HCT116 (cell line): Measurements from ENCODE around the gene EFCAB5. TPM values are rescaled to one million over a fixed set of nuclear protein-coding genes. Genes with fewer than 3 reads are reported as not detected.

Experiments used
- ATAC-seq: fragments of 200-7000 bp; cut with Tn5 transposase; 2 replicates; pipeline ENCODE4 v1.9.1; 2020; ENCODE audit warnings: mild to moderate bottlenecking, moderate library complexity
- BruUV-seq: library from RNA; stranded (reverse); fragments of 400-500 nt; replicated peaks from 2 replicates; lab custom pipeline; 2021; lab: Mats Ljungman, UMichigan
- CTCF ChIA-PET: fragments of 300-600 bp; sonication (Branson Sonifier 250); formaldehyde crosslinking; loops from one replicate; lab custom pipeline; 2021; ENCODE audit warnings: antibody characterized with exemption; lab: Charles Lee
- POLR2A ChIA-PET: fragments of 300-600, 350-600 bp; sonication (Branson Sonifier 250); formaldehyde crosslinking; loops from one replicate; lab custom pipeline; 2021; ENCODE audit warnings: antibody characterized with exemption; lab: Charles Lee
- RAD21 ChIA-PET, 2 experiments: fragments of 300-600 bp; sonication (Branson Sonifier 250); formaldehyde crosslinking; loops; one replicate each; lab custom pipeline; 2023; ENCODE audit warnings: low total read pairs in 2 of 2; ENCODE audit not compliant: uncharacterized antibody in 2 of 2, unreplicated experiment in 2 of 2, low non-redundant PET in 1 of 2; lab: Charles Lee
- DNase-seq: peaks from one replicate; pipeline ENCODE4 v3.0.0-alpha.2; 2010; ENCODE audit warnings: low read depth, low spot score
- H2AFZ ChIP-seq: fragments of 200-600 bp; shearing (Covaris generic), sonication (generic); 2 replicates; pipeline ENCODE4 v1.6.1; 2017; ENCODE audit warnings: low read depth, mixed run types, mixed read lengths, antibody characterized with exemption, low read length; ENCODE audit not compliant: poor library complexity, severe bottlenecking
- H3K27ac ChIP-seq: 2 replicates; pipeline ENCODE4 v1.5.1; 2012; ENCODE audit warnings: low read depth, low read length
- H3K27me3 ChIP-seq: fragments of 200-600 bp; sonication (generic); 2 replicates; pipeline ENCODE4 v1.6.1; 2016; ENCODE audit warnings: mixed run types, low read length, mixed read lengths; ENCODE audit not compliant: insufficient read depth
- H3K36me3 ChIP-seq, 2 experiments: fragments of 200-500 bp in 1 of 2; fragments of 200-600 bp in 1 of 2; sonication (Bioruptor generic) in 1 of 2; sonication (generic) in 1 of 2; 2 replicates each; pipeline versions ENCODE4 v1.5.1 to v1.6.1; 2014 to 2016; ENCODE audit warnings: low read length in 2 of 2, inconsistent platforms in 1 of 2, mixed read lengths in 1 of 2, mixed run types in 1 of 2; ENCODE audit not compliant: insufficient read depth in 2 of 2, control insufficient read depth in 1 of 2
- H3K4me1 ChIP-seq, 2 experiments: fragments of 200-600 bp in 1 of 2; sonication (generic) in 1 of 2; 2 replicates each; pipeline versions ENCODE4 v1.5.1 to v1.6.1; 2012 to 2017; ENCODE audit warnings: low read length in 2 of 2, inconsistent platforms in 1 of 2, mild to moderate bottlenecking in 1 of 2, mixed read lengths in 1 of 2, mixed run types in 1 of 2, moderate library complexity in 1 of 2; ENCODE audit not compliant: insufficient read depth in 2 of 2, control insufficient read depth in 1 of 2
- H3K4me2 ChIP-seq: fragments of 200-600 bp; sonication (generic); 2 replicates; pipeline ENCODE4 v1.6.1; 2017; ENCODE audit warnings: mixed run types, low read length, mixed read lengths
- H3K4me3 ChIP-seq, 2 experiments: fragments of 200-600 bp in 1 of 2; sonication (generic) in 1 of 2; replicated peaks in 1 of 2; 2 replicates each; pipeline ENCODE4 v1.5.1; 2011 to 2016; ENCODE audit warnings: low read length in 2 of 2, control low read depth in 1 of 2, low read depth in 1 of 2, mild to moderate bottlenecking in 1 of 2, mixed read lengths in 1 of 2, mixed run types in 1 of 2
- H3K79me2 ChIP-seq: fragments of 200-600 bp; sonication (generic); 2 replicates; pipeline ENCODE4 v1.6.1; 2017; ENCODE audit warnings: mild to moderate bottlenecking, mixed run types, low read length, moderate library complexity, mixed read lengths; ENCODE audit not compliant: insufficient read depth
- H3K9ac ChIP-seq: fragments of 200-600 bp; sonication (generic); 2 replicates; pipeline ENCODE4 v1.6.1; 2016; ENCODE audit warnings: low read length, mixed read lengths
- H3K9me2 ChIP-seq: fragments of 200-600 bp; sonication (generic), shearing (Covaris generic); 2 replicates; pipeline ENCODE4 v1.6.1; 2017; ENCODE audit warnings: mixed run types, mild to moderate bottlenecking, moderate library complexity; ENCODE audit not compliant: insufficient read depth
- H3K9me3 ChIP-seq, 2 experiments: fragments of 200-500 bp in 1 of 2; fragments of 200-600 bp in 1 of 2; sonication (Bioruptor generic) in 1 of 2; sonication (generic) in 1 of 2; 2 replicates each; pipeline ENCODE4 v1.6.1; 2014 to 2017; ENCODE audit warnings: low read length in 2 of 2, mixed read lengths in 2 of 2, inconsistent platforms in 1 of 2, low read depth in 1 of 2, mild to moderate bottlenecking in 1 of 2, mixed run types in 1 of 2, moderate library complexity in 1 of 2; ENCODE audit not compliant: control insufficient read depth in 1 of 2, insufficient read depth in 1 of 2
- H4K20me1 ChIP-seq: fragments of 200-600 bp; sonication (generic), shearing (Covaris generic); 2 replicates; pipeline ENCODE4 v1.6.1; 2017; ENCODE audit warnings: mixed run types, mild to moderate bottlenecking, moderate library complexity; ENCODE audit not compliant: insufficient read depth
- CBX3 ChIP-seq: IDR thresholded peaks from 2 replicates; pipeline ENCODE4 v1.6.1; 2012; ENCODE audit warnings: low read depth
- CEBPB ChIP-seq: IDR thresholded peaks from 2 replicates; pipeline ENCODE4 v1.6.1; 2012; ENCODE audit warnings: low read depth
- EGR1 ChIP-seq: IDR thresholded peaks from 2 replicates; pipeline ENCODE4 v1.6.1; 2012; ENCODE audit warnings: low read depth
- ELF1 ChIP-seq: IDR thresholded peaks from 2 replicates; pipeline ENCODE4 v1.6.1; 2012; ENCODE audit warnings: low read depth, borderline replicate concordance
- EZH2 ChIP-seq: fragments of 200-600 bp; sonication (generic); IDR thresholded peaks from 2 replicates; pipeline ENCODE4 v1.6.1; 2017; ENCODE audit warnings: antibody characterized with exemption, mixed run types
- EZH2phosphoT487 ChIP-seq: fragments of 200-600 bp; IDR thresholded peaks from 2 replicates; pipeline ENCODE4 v1.6.1; 2018; ENCODE audit warnings: antibody characterized with exemption, borderline replicate concordance
- FOSL1 ChIP-seq: IDR thresholded peaks from 2 replicates; pipeline ENCODE4 v1.6.1; 2012; ENCODE audit warnings: low read depth
- JUND ChIP-seq: IDR thresholded peaks from 2 replicates; pipeline ENCODE4 v1.6.1; 2012
- POLR2AphosphoS5 ChIP-seq: IDR thresholded peaks from 2 replicates; pipeline ENCODE4 v1.6.1; 2011; ENCODE audit warnings: mild to moderate bottlenecking, low read depth, low read length, moderate library complexity
- SIN3A ChIP-seq: IDR thresholded peaks from 2 replicates; pipeline ENCODE4 v1.6.1; 2012; ENCODE audit warnings: low read depth
- SRF ChIP-seq: IDR thresholded peaks from 2 replicates; pipeline ENCODE4 v1.6.1; 2012; ENCODE audit warnings: low read depth
- TCF7L2 ChIP-seq: IDR thresholded peaks from 2 replicates; pipeline ENCODE4 v1.7.0; 2011; ENCODE audit warnings: borderline replicate concordance, inconsistent platforms; ENCODE audit not compliant: insufficient read depth, insufficient read length; ENCODE audit errors: extremely low read depth
- YY1 ChIP-seq: IDR thresholded peaks from 2 replicates; pipeline ENCODE4 v1.6.1; 2011; ENCODE audit warnings: low read length, low read depth, moderate library complexity, mild to moderate bottlenecking; ENCODE audit not compliant: insufficient replicate concordance; ENCODE audit errors: extremely low read depth
- intact Hi-C: fragments of 100-400 bp; cut with micrococcal nuclease; formaldehyde crosslinking; loops from 2 replicates; pipeline ENCODE4 v1.10.0; 2022
- total RNA-seq: library from RNA; stranded (reverse); gene quantifications from one replicate; pipeline ENCODE4 v1.2.1, GENCODE V29; 2021; ENCODE audit not compliant: unreplicated experiment
- TF ChIP-seq, protein P1 (sequence below): IDR thresholded peaks from 2 replicates; pipeline ENCODE4 v1.6.1; 2012
- TF ChIP-seq, protein P2 (sequence below): IDR thresholded peaks from 2 replicates; pipeline ENCODE4 v1.6.1; 2012
- TF ChIP-seq, protein P3 (sequence below): IDR thresholded peaks from 2 replicates; pipeline ENCODE4 v1.6.1; 2012; ENCODE audit warnings: low read depth
- TF ChIP-seq, protein P4 (sequence below), 3 experiments: fragments of 200-600 bp in 1 of 3; sonication (generic) in 1 of 3; IDR thresholded peaks in 2 of 3; conservative IDR thresholded peaks in 1 of 3; 2 replicates each; pipeline ENCODE4 v1.5.1; 2012 to 2017; ENCODE audit warnings: low read depth in 2 of 3, low read length in 2 of 3, antibody characterized with exemption in 1 of 3, borderline replicate concordance in 1 of 3, control low read depth in 1 of 3, mild to moderate bottlenecking in 1 of 3, mixed read lengths in 1 of 3, mixed run types in 1 of 3, moderate library complexity in 1 of 3; ENCODE audit not compliant: insufficient read depth in 1 of 3
- TF ChIP-seq, protein P5 (sequence below): IDR thresholded peaks from 2 replicates; pipeline ENCODE4 v1.6.1; 2011; ENCODE audit warnings: mild to moderate bottlenecking, low read length, moderate library complexity; ENCODE audit not compliant: insufficient replicate concordance; ENCODE audit errors: extremely low read depth

EFCAB5 gene
- total RNA-seq, 1 experiment from 2014 or later, result 0.17 TPM

DNA sequence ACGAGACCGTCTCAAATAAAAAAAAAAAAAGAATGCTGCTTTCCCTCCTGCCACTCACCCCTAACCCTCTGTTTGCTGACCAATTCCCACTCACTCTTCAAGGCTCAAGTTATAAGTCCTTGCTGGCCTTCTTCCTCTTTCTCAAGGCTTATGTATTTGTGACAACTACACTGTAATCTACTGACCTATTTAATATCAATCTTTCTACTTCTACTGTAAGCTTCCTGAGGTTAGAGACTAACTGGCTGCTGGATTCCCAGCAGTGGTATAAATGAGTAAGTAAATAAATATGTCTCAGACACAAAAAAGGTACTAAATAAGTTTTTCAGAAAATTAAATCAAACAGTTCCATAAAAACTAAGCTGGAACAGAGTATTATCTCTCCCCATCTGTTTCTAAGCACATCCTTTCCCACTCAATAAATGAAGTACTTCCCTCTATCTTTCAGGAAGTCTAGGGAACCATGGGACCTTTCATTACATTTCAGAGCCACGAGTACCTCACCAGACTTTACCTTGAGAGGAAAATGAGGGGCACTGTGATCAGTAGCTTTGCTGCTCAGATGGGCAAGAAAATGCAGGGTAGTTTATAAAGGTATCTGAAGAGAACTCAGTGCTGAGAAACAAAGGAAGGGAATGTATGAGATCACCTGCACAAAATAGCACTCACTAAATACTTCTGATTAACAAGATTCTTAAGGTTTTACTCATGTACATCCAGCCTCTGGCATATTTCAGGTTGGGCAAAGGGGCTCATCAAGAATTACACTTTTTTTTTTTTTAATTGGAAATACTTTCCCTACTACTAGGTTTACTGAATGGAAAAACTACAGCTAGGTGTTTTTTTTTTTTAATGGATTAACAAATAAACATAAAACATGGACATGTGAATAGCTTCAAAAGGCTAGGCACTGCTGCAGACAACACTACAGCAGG lies 22.2 kb upstream of the EFCAB5 start:
- H3K9ac ChIP-seq, result no peak overlapping the region
- TF ChIP-seq CEBPB (no peak), YY1 (no peak), FOSL1 (no peak), SIN3A (no peak), SRF (no peak), JUND (no peak), TCF7L2 (no peak), POLR2AphosphoS5 (no peak), EZH2phosphoT487 (no peak), CBX3 (no peak), ELF1 (no peak), EZH2 (no peak), EGR1 (no peak)
- TF ChIP-seq, protein P1, sequence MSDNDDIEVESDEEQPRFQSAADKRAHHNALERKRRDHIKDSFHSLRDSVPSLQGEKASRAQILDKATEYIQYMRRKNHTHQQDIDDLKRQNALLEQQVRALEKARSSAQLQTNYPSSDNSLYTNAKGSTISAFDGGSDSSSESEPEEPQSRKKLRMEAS, result no peak
- TF ChIP-seq, protein P2, sequence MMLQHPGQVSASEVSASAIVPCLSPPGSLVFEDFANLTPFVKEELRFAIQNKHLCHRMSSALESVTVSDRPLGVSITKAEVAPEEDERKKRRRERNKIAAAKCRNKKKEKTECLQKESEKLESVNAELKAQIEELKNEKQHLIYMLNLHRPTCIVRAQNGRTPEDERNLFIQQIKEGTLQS, result no peak
- TF ChIP-seq, protein P3, sequence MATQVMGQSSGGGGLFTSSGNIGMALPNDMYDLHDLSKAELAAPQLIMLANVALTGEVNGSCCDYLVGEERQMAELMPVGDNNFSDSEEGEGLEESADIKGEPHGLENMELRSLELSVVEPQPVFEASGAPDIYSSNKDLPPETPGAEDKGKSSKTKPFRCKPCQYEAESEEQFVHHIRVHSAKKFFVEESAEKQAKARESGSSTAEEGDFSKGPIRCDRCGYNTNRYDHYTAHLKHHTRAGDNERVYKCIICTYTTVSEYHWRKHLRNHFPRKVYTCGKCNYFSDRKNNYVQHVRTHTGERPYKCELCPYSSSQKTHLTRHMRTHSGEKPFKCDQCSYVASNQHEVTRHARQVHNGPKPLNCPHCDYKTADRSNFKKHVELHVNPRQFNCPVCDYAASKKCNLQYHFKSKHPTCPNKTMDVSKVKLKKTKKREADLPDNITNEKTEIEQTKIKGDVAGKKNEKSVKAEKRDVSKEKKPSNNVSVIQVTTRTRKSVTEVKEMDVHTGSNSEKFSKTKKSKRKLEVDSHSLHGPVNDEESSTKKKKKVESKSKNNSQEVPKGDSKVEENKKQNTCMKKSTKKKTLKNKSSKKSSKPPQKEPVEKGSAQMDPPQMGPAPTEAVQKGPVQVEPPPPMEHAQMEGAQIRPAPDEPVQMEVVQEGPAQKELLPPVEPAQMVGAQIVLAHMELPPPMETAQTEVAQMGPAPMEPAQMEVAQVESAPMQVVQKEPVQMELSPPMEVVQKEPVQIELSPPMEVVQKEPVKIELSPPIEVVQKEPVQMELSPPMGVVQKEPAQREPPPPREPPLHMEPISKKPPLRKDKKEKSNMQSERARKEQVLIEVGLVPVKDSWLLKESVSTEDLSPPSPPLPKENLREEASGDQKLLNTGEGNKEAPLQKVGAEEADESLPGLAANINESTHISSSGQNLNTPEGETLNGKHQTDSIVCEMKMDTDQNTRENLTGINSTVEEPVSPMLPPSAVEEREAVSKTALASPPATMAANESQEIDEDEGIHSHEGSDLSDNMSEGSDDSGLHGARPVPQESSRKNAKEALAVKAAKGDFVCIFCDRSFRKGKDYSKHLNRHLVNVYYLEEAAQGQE, result no peak
- TF ChIP-seq, protein P4, sequence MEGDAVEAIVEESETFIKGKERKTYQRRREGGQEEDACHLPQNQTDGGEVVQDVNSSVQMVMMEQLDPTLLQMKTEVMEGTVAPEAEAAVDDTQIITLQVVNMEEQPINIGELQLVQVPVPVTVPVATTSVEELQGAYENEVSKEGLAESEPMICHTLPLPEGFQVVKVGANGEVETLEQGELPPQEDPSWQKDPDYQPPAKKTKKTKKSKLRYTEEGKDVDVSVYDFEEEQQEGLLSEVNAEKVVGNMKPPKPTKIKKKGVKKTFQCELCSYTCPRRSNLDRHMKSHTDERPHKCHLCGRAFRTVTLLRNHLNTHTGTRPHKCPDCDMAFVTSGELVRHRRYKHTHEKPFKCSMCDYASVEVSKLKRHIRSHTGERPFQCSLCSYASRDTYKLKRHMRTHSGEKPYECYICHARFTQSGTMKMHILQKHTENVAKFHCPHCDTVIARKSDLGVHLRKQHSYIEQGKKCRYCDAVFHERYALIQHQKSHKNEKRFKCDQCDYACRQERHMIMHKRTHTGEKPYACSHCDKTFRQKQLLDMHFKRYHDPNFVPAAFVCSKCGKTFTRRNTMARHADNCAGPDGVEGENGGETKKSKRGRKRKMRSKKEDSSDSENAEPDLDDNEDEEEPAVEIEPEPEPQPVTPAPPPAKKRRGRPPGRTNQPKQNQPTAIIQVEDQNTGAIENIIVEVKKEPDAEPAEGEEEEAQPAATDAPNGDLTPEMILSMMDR (IDR thresholded peaks at IDR 0.05 in 2 of 3, conservative IDR thresholded peaks at IDR 0.05 in 1 of 3; ENCODE audit: borderline replicate concordance in 1 of 3, insufficient read depth in 1 of 3, low read depth in 2 of 3, low read length in 2 of 3), result no peak
- TF ChIP-seq, protein P5, sequence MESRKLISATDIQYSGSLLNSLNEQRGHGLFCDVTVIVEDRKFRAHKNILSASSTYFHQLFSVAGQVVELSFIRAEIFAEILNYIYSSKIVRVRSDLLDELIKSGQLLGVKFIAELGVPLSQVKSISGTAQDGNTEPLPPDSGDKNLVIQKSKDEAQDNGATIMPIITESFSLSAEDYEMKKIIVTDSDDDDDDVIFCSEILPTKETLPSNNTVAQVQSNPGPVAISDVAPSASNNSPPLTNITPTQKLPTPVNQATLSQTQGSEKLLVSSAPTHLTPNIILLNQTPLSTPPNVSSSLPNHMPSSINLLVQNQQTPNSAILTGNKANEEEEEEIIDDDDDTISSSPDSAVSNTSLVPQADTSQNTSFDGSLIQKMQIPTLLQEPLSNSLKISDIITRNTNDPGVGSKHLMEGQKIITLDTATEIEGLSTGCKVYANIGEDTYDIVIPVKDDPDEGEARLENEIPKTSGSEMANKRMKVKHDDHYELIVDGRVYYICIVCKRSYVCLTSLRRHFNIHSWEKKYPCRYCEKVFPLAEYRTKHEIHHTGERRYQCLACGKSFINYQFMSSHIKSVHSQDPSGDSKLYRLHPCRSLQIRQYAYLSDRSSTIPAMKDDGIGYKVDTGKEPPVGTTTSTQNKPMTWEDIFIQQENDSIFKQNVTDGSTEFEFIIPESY, result no peak

More for the DNA sequence above, 22.2 kb upstream of the EFCAB5 start:
- no peak overlapping the region for H3K4me3 ChIP-seq
- RAD21 ChIA-PET, result no interaction called here
- CTCF ChIA-PET, result interaction anchor here (1.4 to 2.5 kb wide), 2 partner anchors 11 to 12 kb away, joined by 3 to 12 read pairs; partner anchors contain the start of gene SSH2
- POLR2A ChIA-PET, result interaction anchor here (1.6 kb wide), 1 partner anchor 10 kb away, joined by 3 read pairs; no protein-coding TSS in a partner anchor
- peak overlapping the region; percentile 14 for H3K4me2 ChIP-seq
- no peaks in the 10 kb centered on the region for H3K36me3 ChIP-seq
- DNase-seq, result no peak
- no TSS peak for BruUV-seq
- no peak overlapping the region for H2AFZ ChIP-seq
- no peaks in the 10 kb centered on the region for H3K27me3 ChIP-seq
- no peaks in the 10 kb centered on the region for H3K9me3 ChIP-seq
- H3K4me1 ChIP-seq, result peaks cover 7 to 15% of the 10 kb centered on the region in 2 experiments; a peak in 3 of 4 replicates
- H3K9me2 ChIP-seq, result no peaks in the 10 kb centered on the region
- intact Hi-C loops, result no loop called here
- no peaks in the 10 kb centered on the region for H4K20me1 ChIP-seq
- H3K79me2 ChIP-seq, result peaks cover 22% of the 10 kb centered on the region
- no peak overlapping the region; the same call in 1 of the 2 replicates for H3K27ac ChIP-seq
- no peak for ATAC-seq
